Middle frontal gyrus (tissue), 1 donor: ENCODE results near the gene AK1.

Source experiments
- DNase-seq: peaks from one replicate; pipeline ENCODE4 v3.0.0-alpha.2; 2015; ENCODE audit warnings: low spot score; ENCODE audit errors: extremely low spot score

AK1 gene

DNA sequence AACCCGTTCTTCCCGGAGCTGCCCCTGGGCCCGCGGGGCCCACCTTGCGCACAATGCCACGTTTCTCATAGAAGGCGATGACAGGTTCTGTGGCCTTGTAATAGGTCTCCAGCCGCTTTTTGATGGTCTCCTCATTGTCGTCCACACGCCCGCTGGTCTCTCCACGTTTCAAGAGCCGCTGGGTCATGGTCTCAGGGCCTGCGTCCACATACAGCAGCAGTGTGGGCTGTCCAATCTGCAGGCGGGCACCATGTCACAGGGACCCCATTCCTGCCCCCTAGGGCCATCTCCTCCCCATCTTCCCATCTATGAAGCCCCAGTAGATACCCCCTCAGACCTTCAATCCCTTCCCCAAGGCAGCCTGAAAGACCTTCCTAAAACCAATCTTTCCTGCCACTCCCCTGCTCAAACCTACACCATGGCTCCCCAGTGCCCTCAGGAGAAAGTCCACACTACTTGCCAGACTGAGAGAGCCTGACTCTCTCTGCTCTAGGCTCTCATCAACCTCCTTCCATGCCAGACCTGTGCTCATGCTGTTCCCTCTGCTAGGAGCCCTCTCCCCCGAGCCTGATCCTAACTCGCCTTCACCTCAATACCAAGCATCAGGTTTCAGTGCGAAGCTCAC, 9.1 kb downstream of the AK1 start:
- no peak for DNase-seq

- DNase-seq: no peak
Observed at GRCh38 chr9:127867356-127868277, 9.9 kb downstream of the AK1 start.

- DNase-seq: no peak
Observed at GRCh38 chr9:127866535-127866934, 10.9 kb downstream of the AK1 start.

GRCh38 chr9:127865645-127866464, 11.6 kb downstream of the AK1 start:
- DNase-seq: no peak

DNA sequence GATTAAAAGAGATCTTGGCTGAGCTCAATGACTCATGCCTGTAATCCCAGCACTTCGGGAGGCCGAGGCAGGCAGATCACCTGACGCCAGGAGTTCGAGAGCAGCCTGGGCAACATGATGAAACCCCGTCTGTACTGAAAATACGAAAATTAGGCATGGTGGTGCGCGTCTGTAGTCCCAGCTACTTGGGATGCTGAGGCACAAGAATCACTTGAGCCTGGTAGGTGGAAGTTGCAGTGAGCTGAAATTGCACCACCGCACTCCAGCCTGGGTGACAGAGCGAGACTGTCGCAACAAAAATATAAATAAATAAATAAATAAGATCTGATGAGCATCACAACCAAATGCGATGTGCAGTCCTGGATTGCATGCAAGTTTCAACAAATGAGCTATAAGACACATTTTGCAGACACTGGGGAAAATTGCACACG, 14.3 kb downstream of the AK1 start:
- no peak for DNase-seq

DNA sequence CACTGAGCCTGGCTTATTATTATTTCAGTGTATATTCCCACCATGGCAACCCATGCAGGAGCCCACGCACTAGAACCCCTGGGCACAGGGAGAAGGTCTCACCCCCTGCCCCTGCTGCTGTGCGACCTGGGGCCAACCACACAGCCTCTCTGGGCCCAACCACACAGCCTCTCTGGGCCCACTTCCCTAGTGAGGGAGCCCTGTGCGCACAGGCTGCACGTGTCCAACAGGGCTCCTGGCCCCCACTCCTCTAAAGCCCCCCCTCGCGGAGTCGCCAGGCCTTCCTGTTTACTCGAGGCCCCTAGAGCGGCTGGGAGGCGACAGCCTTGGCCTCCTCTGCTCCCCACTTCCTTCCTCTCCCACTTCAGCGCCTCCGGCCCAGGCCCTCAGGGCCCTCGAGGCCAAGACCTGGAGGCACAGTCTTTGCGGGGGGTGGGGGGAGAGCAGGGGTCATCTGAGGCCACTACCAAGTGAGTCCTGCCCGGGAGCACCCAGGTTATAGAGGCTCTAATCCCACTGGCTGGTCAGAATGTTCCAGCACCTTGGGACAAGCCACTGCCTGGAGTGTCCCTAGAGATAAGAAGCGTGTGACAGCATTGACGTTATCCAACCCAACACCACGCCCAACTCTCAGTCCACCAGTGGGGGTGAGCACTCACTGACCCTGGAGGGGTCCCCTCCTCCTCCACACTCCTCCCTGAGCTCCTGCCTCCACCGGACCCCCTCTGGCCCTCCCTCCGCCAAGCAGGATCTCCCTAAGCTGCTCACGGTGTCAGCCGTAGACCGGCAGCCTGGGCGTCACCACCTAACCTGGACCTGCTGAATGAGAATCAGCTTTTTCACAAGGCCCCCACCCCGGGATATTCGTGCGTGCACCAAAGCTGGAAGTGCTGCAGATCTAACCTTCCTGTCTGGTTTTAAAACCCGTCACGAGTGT, 15.1 kb downstream of the AK1 start:
- DNase-seq: no peak

DNA sequence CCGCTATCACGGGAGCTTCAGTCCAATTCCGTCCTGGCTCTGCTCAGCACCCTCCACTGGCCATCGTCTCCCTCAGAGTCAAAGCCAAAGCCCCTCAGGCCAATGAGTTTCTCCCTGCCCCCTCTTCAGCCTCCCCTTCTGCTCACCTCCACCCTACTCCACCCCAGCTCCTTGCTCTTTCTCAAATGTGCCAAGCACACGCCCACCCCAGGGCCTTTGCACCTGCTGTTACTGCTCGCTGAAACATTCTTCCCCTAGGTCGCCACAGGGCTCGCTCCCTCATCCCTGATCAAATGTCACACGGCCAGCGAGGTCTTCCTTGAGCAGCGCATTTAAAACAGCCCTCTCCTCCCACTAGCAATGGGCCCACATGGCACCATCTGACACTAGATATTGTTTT, 16.7 kb downstream of the AK1 start:
- DNase-seq: no peak

GRCh38 chr9:127860260-127860659, 17.2 kb downstream of the AK1 start:
- no peak for DNase-seq

- no peak for DNase-seq
Observed at GRCh38 chr9:127858041-127858512, 19.4 kb downstream of the AK1 start.

DNA sequence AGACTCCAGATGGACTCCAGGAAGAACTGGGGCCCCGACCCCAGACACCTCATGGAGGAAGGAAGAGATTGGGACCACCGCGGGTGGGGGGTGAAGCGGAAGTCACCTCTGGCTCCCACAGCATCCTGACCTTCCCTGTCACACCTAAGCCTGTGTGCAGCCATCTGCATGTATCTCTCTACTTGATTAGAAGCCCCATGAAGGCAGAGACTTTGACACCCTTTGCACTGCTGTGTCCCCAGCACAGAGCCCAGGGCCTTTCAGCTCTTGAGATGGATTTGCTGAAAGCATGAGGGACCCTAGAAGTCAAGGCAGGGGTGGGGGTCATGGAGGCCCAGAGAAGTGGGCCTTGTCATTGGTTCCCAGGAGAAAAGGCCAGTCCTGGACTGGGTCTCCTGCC, 20.2 kb downstream of the AK1 start:
- DNase-seq: no peak

DNA sequence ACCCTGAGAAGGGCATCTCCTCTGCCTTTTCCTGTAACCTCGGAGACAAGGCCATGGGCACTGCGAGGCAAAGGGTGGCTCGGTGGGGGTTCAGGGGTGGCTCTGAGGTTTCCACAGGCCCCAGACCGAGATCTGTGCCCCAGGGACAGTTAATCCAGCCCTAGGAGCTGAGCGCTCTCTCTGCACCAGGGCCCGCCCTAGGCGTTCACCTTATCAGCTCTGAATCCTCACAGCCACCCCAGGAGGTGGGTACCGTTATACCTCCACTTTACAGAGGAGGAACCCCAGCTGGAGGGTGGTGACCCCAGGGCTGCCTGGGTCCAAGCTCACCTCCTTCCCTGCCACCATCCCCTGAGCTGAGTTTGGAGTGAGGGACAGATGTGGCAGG, 20.8 kb downstream of the AK1 start:
- DNase-seq: no peak

DNA sequence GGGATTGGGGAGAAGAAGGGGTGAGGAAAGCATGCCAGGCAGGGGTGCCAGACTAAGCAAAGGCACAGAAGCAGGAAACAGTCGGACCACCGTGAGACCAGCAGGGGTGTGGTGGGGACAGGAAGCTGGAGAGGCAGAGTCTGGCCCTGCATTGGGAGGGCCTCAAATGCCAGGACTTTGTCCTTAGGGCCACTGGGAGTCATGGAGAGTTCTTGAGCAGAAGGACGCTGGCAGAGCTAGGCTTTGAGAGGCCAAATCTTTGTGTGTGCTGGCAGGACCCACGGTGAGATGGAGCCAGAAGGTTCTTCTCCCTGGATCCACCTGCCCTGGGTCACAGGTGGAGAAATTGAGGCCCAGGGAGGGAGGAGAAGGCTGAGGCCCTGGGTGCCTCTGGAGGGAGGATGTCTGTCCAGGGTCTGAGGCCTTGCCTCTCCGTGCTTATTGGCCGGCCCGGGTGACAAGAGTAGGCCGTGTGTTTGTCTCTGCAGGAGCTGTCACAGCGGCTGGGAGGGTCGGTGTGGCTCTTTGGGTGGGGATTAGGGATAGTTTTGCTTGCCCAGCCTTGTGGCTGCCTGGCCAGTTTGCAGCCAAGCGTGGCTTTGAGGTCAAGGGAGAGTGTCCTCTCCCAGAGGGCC, 21.3 kb downstream of the AK1 start:
- no peak for DNase-seq

DNA sequence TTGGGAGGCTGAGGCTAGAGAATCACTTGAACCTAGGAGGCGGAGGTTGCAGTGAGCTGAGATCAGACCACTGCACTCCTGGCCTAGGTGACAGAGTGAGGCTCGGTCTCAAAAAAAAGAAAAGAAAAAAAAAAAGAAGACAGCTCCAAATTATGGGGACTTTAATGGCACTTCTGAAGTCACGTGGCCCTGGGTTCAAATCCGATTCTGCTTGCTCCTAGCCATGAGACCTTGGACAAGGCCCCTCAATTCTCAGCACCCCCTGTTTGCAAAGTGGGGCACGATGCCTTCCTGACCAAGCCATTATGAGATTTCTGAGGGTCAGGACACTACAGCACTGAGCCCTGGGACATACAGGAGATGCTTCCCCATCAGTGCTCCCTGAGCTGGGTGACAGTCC, 22.0 kb downstream of the AK1 start:
- DNase-seq: no peak

DNA sequence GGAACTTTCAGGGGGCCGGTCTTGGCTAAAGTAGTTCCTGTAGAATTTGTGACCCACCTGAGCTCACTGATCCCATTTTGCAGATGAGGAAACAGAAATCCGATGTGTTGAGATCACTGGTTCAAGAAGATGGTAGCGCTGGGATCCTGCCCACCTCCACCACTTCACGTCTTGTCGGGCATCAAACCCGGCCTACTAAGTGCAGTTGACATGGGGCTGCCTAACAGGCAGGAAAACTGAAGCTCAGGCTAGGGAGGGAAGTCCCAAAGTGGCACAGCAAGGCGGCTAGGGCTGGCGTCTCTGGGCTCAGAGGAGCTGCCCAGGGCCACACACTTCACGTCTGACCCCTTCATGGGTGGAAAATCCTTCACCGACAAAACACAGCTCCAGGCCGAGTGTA, 22.5 kb downstream of the AK1 start:
- no peak for DNase-seq

- DNase-seq: no peak
Observed at GRCh38 chr9:127854184-127854806, 23.2 kb downstream of the AK1 start, which contains the start of gene ENG. Gene ENG (minus strand): TSS chr9:127854658. CDS start chr9:127854355, 303 bp downstream.

DNA sequence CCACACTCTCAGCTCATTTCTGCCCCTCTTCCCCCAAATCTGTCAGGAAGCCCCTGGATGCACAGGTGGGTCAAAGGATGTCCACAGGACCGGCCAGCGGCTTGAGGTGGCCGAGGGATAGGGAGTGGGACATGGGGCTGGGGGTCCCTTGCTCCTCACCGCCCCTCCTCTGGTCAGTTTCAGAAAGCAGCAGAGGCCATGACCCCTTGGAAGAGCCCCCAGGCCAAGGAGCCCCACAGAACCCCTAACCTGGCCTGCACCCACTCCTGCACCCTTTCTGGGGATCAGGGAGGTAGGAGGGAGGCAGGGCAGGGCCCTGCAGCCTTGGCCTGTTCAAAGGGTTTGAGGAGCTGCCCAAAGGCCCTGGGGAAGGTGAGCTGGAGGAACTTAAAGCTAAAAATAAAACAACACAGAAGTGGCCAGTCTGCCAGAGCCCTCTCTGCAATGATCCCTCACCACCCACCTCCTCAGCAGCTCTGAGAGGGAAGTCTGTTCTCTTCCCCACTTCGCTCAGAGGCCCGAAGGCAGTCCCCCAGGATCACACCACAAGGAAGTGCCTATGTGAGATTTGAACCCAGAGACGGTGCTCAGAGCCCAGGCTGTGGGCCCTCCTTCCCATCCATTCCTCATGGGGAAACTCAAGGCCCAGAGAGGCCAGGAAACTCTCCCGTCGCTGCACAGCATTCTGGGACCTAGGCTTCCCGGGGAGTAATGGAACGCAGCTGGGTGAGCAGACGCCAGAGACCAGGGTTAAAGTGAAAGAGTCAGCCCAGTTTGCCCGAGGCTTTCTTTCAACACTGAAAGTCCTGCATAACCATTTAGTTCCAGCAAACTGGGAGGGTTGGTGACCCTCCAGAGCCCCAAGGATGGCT, 23.9 kb downstream of the AK1 start:
- no peak for DNase-seq

DNA sequence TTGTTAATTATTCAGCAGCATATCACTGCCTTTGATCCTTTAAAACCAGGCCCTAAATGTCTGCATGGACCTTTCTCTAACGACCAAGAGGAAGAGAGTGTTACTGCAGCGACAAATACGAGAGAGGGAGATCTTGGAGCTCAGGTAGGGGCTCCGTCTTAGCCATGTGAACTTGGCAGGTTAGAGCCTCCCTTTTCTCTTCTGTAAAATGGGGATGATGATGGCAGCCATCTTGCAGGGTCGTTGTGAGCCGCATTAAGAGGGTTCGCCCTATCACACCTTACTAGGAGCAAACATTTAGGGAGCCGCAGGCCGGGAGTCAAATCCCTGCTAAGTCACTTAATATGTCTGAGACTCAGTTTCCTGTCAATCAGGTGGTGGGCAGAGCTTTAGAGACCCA, 24.6 kb downstream of the AK1 start:
- no peak for DNase-seq

DNA sequence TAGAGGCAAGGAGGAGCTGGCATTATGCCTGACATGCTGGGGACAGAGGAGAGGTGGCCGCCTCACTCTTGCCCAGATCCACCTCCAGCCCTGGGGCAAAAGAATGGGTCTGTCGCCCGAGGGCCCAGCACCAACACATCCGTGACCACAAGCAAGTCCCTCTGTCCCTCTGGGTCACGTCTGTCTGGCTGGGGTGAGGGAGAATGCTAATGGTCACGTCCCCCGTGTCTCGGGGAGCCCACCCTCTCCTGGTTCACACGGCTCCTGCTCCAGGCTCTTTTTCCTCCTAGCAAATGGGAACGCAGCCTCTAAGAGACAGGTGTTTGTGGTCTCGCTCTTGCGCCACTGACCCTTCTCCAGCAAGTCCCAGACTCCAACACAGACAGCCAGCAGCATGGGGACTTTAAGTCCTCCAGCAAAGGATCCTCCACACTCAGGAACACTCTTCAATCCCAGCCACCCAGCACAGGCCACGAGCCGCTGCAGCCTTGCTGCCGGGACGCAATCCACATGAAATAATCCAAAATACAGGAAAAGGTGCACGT, 27.1 kb downstream of the AK1 start:
- no peak for DNase-seq
